LoVo (cell line): ENCODE measurements around the gene TBCEL.

Source experiments
- DNase-seq: peaks from one replicate; pipeline ENCODE4 v3.0.0-alpha.2; 2016; ENCODE audit warnings: low spot score

Gene TBCEL

GRCh38 chr11:121066623-121067022 is 42.7 kb downstream of the TBCEL start:
- no peak for DNase-seq

- no peak for DNase-seq
Measured at GRCh38 chr11:121067026-121067425, 43.1 kb downstream of the TBCEL start.

- peak; percentile 8 for DNase-seq
Measured at GRCh38 chr11:121067453-121067852, 43.6 kb downstream of the TBCEL start.

GRCh38 chr11:121067962-121068647 is 44.2 kb downstream of the TBCEL start:
- no peak for DNase-seq

- no peak for DNase-seq
Measured at GRCh38 chr11:121068787-121069186, 44.9 kb downstream of the TBCEL start.

GRCh38 chr11:121070951-121071845 is 47.3 kb downstream of the TBCEL start:
- no peak for DNase-seq

GRCh38 chr11:121071846-121072450 is 48.0 kb downstream of the TBCEL start:
- no peak for DNase-seq

GRCh38 chr11:121081321-121081720 is 57.4 kb downstream of the TBCEL start:
- DNase-seq = no peak

GRCh38 chr11:121082219-121082618 is 58.3 kb downstream of the TBCEL start:
- DNase-seq = no peak

- no peak for DNase-seq
Measured at GRCh38 chr11:121082670-121083069, 58.8 kb downstream of the TBCEL start.

- DNase-seq = no peak
Measured at GRCh38 chr11:121086866-121087265, 63.0 kb downstream of the TBCEL start.

- DNase-seq = no peak
Measured at GRCh38 chr11:121089566-121089965, 65.7 kb downstream of the TBCEL start.

- no peak for DNase-seq
Measured at GRCh38 chr11:121090145-121090721, 66.3 kb downstream of the TBCEL start.

GRCh38 chr11:121091492-121092152 is 67.7 kb downstream of the TBCEL start:
- no peak for DNase-seq

- no peak for DNase-seq
Measured at GRCh38 chr11:121095561-121095960, 71.7 kb downstream of the TBCEL start.

GRCh38 chr11:121099364-121099763 is 75.5 kb downstream of the TBCEL start:
- no peak for DNase-seq

GRCh38 chr11:121099885-121100284 is 76.0 kb downstream of the TBCEL start:
- DNase-seq = no peak

- no peak for DNase-seq
Measured at GRCh38 chr11:121100943-121101342, 77.0 kb downstream of the TBCEL start, which contains the start of gene TECTA. TSS of gene TECTA (plus strand) at chr11:121101243. CDS start at chr11:121102666, 1,423 bp downstream.

- no peak for DNase-seq
Measured at GRCh38 chr11:121104312-121104762, 80.4 kb downstream of the TBCEL start.

GRCh38 chr11:121105063-121105480 is 81.2 kb downstream of the TBCEL start:
- no peak for DNase-seq

GRCh38 chr11:121105481-121106195 is 81.7 kb downstream of the TBCEL start:
- no peak for DNase-seq
